ENCODE data around the gene MATR3.
"Not testable (repeated sequence)": the region's sequence is repeated elsewhere in the genome, so short reads cannot be mapped to it uniquely, and the experiment has no call there.

The MATR3 gene

DNA sequence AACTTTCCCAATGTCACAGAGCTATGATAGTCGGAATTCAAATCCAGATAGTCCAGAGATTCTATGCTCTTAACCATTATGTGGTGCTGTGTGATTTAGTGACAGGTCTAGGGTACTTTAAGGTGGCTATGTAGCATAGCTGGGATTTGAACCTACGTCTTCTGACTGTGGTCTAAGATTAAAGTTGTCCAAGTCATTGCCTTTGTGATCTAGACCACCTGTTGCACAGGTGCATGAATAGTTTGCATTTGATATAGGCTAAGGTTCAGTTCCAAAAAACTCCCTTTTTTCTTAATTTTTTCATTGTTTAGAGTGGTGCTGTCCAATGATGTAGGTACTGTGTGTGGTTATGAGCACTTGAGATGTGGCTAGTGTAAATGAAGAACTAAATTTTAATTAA is 50.6 kb downstream of the MATR3 start:
- no peak for DNase-seq (ENCODE audit: low read depth in 3 of 3)

DNA sequence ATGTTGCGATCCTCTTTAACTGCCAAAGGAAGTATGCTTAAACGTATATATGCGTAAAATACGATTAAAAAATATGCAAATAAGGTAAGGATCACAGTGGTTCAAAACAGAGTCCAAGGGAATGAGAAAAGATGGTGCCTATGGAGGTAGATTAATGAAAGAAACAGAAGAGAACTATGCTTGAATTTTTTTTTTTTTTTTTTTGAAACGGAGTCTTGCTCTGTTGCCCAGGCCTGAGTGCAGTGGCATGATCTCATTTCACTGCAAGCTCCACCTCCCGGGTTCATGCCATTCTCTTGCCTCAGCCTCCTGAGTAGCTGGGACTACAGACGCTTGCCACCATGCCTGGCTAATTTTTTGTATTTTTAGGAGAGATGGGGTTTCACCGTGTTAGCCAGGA is 51.9 kb downstream of the MATR3 start:
- DNase-seq (ENCODE audit: low read depth in 3 of 3) = not testable (repeated sequence)

DNA sequence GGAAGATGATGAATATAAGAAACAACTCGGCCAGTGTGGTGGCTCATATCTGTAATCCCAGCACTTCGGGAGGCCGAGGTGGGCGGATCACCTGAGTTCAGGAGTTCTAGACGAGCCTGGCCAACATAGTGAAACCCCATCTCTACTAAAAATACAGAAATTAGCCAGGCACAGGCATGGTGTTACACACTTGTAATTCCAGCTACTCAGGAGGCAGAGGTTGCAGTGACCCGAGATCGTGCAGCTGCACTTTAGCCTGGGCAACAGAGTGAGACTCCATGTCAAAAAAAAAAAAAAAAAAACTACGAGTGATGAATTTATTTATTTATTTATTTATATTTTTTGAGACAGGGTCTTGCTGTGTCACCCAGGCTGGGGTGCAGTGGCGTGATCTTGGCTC is 54.3 kb downstream of the MATR3 start:
- DNase-seq (ENCODE audit: low read depth in 3 of 3) = not testable (repeated sequence)

DNA sequence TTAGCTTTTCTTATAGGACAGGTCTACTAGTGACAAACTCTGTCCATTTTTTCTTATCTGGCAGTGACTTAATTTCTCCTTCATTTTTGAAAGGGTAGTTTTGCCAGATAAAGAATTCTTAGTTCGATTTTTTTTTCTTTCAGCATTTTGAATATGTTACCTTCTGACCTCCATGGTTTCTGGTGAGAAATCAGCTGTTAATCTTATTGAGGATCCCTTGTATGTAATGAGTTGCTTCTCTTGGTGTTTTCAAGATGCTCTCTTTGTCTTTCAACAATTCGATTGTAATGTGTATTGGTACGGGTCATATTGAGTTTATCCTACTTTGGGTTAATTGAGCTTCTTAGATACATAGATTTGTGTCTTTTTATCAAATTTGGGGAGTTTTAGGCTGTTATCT is 60.6 kb downstream of the MATR3 start:
- no peak for DNase-seq (ENCODE audit: low read depth in 3 of 3)

DNA sequence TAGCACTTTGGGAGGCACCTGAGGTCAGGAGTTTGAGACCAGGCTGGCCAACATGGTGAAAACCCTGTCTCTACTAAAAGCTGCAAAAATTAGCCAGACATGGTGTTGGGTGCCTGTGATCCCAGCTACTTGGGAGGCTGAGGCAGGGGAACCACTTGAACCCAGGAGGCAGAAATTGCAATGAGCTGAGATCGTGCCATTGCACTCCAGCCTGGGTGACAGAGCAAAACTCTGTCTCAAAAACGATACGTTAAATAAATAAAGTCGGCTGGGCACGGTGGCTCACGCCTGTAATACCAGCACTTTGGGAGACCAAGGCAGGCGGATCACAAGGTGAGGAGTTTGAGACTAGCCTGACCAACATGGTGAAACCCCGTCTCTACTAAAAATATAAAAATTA is 62.4 kb downstream of the MATR3 start:
- DNase-seq (ENCODE audit: low read depth in 3 of 3) = not testable (repeated sequence)

DNA sequence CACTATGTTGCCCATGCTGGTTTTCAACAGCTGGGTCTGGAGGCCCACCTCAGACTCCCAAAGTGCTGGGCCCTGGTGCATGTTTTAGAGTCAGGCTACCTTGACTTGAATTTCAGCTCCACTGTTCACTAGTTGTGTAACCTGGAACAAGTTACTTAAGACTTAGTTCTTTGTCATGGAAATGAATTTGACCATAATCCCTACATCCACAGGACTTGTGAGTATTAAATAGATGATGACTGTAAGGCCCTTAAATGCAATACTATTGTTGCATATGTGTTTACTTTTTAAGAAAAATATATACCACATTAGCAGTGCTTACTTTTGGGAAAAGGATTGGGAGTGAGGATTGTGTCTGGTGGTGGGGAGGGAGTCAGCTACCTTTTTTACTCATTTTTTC is 64.5 kb downstream of the MATR3 start:
- no peak for DNase-seq (ENCODE audit: low read depth in 3 of 3)

DNA sequence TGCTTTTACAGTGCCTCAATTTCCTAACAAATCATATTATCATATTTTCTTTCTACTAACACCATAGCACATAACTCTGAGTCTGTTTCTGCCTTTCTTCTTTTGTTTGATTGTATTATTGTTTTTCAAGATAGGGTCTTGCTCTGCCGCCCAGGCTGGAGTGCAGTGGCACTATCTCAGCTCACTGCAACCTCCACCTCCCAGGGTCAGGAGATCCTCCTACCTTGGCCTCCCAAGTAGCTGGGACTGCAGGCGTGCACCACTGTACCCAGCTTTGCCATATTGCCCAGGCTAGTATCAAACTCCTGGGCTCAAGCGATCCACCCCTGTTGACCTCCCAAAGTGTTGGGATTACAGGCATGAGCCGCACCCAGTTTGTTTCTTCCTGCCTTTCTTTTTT is 66.8 kb downstream of the MATR3 start:
- no peak for DNase-seq (ENCODE audit: low read depth in 3 of 3)

DNA sequence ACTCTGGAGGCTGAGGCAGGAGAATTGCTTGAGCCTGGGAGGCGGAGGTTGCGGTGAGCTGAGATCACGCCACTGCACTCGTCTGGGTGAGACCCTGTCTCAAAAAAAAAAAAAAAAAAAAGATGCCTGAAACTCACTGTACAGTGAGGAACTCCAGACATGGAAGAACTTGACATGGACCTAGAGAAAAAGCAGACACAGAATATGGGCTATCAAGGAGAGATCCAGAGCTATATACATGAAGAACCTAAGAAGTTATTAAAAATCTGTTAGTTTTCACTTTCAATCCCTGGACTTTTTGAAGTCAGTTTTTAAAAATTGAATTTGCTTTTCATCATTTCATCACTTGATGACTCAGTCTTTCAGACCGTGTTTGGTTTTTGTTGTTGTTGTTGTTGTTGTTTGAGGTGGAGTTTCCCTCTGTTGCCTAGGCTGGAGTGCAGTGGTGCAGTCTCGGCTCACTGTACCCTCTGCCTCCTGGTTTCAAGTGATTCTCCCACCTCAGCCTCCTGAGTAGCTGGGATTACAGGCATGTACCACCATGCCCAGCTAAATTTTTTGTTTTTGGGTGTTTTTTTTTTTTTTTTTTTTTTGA is 68.4 kb downstream of the MATR3 start:
- no peak for DNase-seq (ENCODE audit: low read depth in 3 of 3)

DNA sequence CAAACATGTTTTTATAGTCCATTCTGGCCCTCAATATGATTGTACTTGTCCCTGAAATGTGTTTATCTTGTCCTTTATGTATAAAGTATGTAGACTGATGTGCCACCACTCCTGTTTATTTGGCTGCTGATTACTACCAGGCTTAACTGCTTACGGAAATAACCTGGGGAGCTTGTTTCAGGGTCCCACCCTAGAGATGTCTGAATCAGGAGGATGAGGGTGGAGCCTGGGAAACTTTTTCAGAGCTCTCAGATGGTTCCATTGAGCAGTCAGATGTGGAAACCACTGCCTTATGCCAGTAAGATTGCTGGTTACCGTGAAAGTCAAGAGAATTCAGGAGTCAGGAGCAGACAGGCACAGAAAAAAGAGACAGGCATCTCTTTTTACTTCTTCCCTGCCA is 70.4 kb downstream of the MATR3 start:
- no peak for DNase-seq (ENCODE audit: low read depth in 3 of 3)

DNA sequence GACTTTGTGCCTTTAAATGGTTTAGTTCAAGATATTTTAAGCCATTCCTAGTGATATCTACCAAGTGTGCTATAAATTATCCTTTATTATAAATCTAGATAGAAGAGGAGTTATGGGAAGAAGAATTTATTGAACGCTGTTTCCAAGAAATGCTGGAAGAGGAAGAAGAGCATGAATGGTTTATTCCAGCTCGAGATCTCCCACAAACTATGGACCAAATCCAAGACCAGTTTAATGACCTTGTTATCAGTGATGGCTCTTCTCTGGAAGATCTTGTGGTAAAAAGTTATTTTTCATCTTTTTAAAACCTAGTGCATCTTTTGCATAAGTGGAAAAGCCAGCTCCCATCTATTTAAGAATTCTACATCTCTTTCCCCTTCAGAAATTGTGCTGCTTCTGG is 70.9 kb downstream of the MATR3 start:
- DNase-seq (ENCODE audit: low read depth in 3 of 3) = no peak

DNA sequence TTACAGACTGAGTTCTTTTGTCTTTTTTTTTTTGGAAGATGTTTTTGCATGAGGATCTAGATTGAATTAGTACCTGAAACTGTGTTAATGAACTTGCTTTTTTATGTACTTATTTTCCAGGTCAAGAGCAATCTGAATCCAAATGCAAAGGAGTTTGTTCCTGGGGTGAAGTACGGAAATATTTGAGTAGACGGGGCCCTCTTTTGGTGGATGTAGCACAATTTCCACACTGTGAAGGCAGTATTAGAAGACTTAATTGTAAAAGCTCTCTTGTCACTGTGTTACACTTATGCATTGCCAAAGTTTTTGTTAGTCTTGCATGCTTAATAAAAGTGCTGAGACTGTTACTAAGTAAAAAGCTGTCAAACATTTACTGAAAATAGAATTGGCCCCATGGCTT is 75.1 kb downstream of the MATR3 start:
- DNase-seq (ENCODE audit: low read depth in 3 of 3) = no peak

DNA sequence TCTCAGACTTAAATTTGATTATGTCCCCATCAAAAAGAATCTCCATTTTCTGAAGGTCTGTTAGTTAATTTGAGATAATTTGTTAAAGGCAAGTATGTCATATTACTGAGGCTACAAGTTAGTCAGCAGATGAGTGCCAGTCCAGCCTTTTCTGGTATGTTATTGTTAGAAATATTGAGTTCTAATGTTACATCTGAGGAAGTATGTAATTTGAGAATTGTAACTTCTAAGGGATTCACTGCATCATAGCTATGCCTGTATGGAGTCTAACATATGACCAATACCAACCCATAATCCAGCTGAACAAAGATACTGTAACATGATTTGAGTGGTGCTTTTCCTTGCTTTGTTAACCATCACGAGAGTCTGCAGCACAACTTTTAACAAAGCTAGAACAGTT is 75.6 kb downstream of the MATR3 start:
- no peak for DNase-seq (ENCODE audit: low read depth in 3 of 3)

DNA sequence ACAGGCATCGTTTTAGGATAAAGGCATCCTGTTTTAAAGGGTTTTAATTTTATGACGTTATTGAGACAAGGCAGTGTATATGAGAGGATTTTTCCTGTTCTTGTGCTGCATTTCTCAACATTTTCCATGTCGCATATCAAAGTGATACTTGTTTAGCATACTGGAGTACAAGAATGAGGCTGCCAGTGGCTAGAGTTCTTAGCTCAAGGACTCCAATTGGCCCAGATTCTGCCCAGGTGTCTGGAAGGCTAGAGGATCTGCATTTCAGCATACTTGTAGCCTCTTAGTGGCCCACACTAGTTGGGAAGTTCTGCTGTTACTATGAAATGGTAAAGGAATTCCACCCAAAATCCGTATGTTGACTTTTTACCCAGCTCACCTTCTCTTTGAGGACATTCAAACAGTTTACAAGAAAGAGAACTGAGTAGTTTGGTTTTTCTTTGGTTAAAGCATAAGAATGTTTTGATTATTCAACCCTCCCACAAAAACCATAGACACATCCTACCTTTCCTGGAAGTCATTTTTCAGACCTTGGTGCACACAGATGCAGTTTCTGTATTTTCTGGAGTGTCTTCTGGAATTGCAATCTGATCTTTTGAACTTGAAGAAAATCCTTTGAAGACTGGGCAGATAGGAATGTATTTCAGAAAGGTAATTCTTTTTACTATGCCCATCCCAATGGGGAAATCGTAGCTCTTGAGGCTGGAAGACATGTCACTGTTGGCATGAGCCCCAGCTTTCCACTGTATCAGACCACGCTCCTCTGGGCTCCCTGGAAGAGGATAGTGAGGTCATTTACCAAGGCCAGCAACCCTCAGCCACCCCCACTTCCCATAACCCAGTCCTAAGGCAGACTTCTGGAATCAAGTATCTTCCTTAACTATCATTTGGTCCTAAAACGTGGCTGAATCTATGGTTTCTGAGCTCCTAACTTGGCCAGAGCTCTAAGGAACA is 78.2 kb downstream of the MATR3 start:
- DNase-seq (ENCODE audit: low read depth in 3 of 3) = no peak

DNA sequence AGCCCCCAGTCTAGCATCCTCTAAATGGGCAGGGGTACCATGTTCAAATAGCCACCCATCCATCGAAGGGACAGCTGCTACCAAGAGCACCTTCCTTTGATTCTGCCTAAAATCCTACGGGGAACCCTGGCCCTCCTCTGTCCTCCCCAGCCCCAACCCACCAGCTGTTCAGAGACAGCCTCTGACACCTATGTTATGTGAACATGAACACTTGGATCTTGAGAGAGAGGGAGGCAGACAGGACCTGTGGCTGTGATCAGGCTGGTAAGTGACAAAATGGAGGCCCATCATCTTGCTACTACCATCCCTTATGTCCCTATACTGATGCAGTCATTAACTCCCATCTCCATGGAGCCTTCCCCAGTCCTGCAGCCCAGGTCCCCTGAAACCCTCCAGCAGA is 81.4 kb downstream of the MATR3 start:
- no peak for DNase-seq (ENCODE audit: low read depth in 3 of 3)

DNA sequence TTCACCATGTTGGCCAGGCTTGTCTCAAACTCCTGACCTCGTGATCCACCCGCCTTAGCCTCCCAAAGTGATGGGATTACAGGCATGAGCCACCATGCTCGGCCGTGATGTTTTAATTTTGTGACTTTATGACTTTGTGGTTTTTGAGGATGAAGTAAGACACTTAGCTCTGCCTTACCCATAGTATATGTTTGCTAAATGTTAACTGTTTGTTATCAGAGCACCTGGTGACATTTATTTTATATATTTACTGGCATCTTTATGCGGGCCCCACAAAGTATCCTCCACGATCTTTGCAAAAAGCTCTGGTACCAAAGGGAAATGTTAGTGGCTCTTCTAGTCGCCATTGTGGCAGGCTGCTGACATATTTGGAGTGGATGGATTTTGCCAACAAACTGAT is 82.8 kb downstream of the MATR3 start:
- DNase-seq (ENCODE audit: low read depth in 3 of 3) = no peak

DNA sequence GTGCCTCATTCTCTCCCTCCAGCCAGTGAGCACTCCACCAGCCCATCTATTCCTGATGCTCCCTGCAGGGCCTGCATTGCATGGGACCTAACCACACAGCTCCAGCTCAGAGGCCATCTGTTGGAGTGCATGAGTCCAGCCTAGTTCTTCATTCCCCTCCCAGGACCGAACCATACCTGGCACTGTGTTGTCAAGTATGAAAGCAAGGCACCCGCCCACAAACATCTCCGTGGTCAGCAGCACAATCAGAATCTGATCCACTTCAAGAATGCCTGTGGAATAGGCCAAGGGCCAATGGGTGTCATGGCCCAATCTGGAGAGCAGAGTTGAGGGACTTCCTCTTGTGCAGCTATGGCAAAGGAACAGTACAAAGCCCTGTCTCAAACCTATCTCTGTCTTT is 83.7 kb downstream of the MATR3 start:
- no peak for DNase-seq (ENCODE audit: low read depth in 3 of 3)

DNA sequence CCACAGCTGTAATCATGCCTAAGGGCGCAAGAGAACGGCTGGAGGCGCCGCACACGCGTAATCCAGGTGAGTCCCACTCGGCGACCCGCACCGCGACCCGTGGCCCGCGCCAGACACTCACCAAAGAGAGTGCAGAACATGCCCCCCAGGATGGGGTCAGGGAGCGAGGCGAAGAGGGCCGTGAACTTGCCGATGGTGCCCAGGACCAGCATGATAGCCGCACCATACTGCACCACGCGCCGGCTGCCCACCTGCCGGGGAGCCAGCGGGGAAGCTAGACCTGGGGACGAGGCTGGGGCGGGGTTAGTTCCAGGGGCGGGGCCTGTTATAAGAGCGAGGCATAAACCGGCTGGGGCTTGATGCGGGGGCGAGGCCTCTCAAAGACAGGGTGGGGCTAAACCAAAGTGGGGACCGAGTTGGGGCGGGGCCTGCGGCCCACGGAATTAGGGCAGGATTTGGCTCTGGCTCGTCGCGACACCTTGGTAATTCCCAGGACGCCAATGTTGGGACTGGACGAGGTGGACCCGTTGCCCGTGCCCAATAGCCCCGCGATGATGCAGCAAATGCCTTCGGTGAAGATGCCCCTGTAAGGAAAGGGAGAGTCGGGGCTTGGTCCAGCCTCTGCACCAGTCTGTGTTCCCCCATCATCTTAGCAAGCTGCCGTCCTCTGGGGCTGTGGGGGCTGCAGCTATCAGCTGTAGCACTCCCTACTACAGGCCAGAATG is 84.7 kb downstream of the MATR3 start:
- DNase-seq (ENCODE audit: low read depth in 3 of 3) = no peak

DNA sequence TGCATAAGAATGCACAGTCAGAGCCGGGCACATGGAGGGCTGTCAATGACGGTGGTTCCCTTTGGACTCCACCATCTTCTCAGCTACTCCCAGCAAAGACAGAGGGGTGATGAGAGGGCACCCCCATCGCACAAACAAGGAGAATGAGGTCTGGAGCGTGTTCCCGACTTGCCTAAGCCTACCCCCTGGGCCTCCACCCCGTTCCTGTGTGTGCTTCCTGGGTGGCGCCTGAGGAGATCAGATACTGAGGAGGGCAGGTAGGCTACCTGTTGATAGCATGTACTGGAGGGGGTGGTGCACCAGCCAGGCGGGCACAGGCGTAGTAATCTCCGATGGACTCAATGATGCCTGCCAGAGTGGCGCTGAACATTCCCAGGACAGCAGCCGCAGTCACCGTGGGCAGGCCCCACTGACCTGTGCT is 85.4 kb downstream of the MATR3 start:
- no peak for DNase-seq (ENCODE audit: low read depth in 3 of 3)

DNA sequence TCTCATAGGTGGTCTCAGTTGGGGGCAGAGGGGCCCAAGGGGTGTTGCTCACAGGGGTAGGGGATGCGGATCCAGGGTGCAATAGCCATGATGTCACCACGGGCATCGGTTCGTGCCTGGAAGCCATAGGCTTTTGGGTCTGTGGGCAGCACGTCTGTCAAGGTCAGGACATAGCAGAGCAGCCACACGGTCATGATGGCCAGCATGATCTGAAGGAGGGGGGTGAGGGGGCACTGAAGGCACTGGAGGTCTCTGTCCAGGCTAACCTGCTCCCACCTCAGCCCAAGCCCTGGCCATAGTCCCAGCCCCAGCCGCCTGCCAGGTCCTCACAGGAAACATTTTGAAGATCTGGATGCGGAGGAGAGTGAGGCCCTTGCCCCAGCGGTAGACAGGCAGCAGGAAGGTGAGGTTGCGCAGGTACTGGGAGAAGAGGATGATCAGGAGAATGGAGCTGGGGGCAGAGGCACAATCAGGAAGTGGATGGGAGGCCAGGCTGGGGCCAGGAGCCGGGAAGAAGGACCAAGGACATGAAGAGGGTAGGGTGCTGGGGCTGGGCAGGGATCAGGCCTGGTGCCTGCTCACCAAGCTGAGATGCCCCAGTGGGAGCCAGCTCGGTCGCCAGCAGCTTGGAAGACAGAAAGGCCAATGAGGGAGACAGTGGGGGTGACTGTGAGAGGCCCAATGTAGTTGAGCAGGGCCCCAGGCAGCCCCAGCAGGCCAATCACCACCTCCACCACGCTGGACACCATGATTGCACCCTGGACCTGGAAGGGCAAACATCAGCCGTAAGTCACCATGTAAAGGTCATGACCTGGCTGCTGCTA is 86.3 kb downstream of the MATR3 start:
- DNase-seq (ENCODE audit: low read depth in 3 of 3) = no peak
